Endothelial cell of umbilical vein (primary cell): ENCODE results near the gene MARCOL. TPM values are rescaled to one million over a fixed set of nuclear protein-coding genes. Genes with fewer than 3 reads are reported as not detected.

Experiments
- BruUV-seq: library from RNA; stranded (reverse); fragments of 400-500 nt; replicated peaks from 2 replicates; lab custom pipeline; 2021; lab: Mats Ljungman, UMichigan
- CTCF ChIA-PET: fragments of 300-600, 350-600 bp; sonication (Branson Sonifier 250); formaldehyde crosslinking; loops from one replicate; lab custom pipeline; 2021; ENCODE audit warnings: antibody characterized with exemption, inconsistent platforms; lab: Charles Lee
- POLR2A ChIA-PET: fragments of 300-600, 350-600 bp; sonication (Branson Sonifier 250); formaldehyde crosslinking; loops from one replicate; lab custom pipeline; 2021; ENCODE audit warnings: antibody characterized with exemption, inconsistent platforms; lab: Charles Lee
- DNase-seq: peaks from one replicate; pipeline ENCODE4 v3.0.0-alpha.2; 2011; ENCODE audit warnings: low read depth, low spot score
- FAIRE-seq: peaks from 2 replicates; lab custom pipeline; 2011; peaks lifted over from hg19 to GRCh38; lab: Jason Lieb, UNC
- H2AFZ ChIP-seq: 2 replicates; pipeline ENCODE4 v1.6.0; 2012; ENCODE audit warnings: low read depth, low read length, control low read depth, inconsistent platforms
- H3K27ac ChIP-seq: 2 replicates; pipeline ENCODE4 v1.5.1; 2011; ENCODE audit warnings: low read depth, mild to moderate bottlenecking, control low read depth, low read length, moderate library complexity; ENCODE audit not compliant: insufficient read depth
- H3K27me3 ChIP-seq, 2 experiments: 2 replicates each; pipeline versions ENCODE4 v1.6.0 to v1.6.1; 2011; ENCODE audit warnings: low read length in 2 of 2, mixed read lengths in 1 of 2; ENCODE audit not compliant: control insufficient read depth in 2 of 2, insufficient read depth in 2 of 2
- H3K36me3 ChIP-seq, 2 experiments: 2 replicates in 1 of 2; 3 replicates in 1 of 2; pipeline ENCODE4 v1.5.1; 2011; ENCODE audit warnings: low read length in 2 of 2, mild to moderate bottlenecking in 1 of 2, moderate library complexity in 1 of 2; ENCODE audit not compliant: control insufficient read depth in 2 of 2, insufficient read depth in 2 of 2; ENCODE audit errors: extremely low read depth in 1 of 2
- H3K4me1 ChIP-seq: 3 replicates; pipeline ENCODE4 v1.5.1; 2011; ENCODE audit warnings: mild to moderate bottlenecking, low read length; ENCODE audit not compliant: control insufficient read depth, insufficient read depth; ENCODE audit errors: extremely low read depth
- H3K4me2 ChIP-seq: 2 replicates; pipeline ENCODE4 v1.6.1; 2011; ENCODE audit warnings: low read length, control low read depth, mixed read lengths; ENCODE audit not compliant: insufficient read depth
- H3K4me3 ChIP-seq, 3 experiments: fragments of 200-600 bp in 1 of 3; sonication (generic), shearing (Covaris generic) in 1 of 3; replicated peaks in 1 of 3; 2 replicates each; pipeline ENCODE4 v1.5.1; 2011 to 2016; ENCODE audit warnings: control low read depth in 3 of 3, low read length in 3 of 3, mild to moderate bottlenecking in 2 of 3, inconsistent platforms in 1 of 3, low read depth in 1 of 3, moderate library complexity in 1 of 3; ENCODE audit not compliant: insufficient read depth in 1 of 3
- H3K79me2 ChIP-seq: 2 replicates; pipeline ENCODE4 v1.6.0; 2012; ENCODE audit warnings: low read length, inconsistent platforms; ENCODE audit not compliant: control insufficient read depth, insufficient read depth
- H3K9ac ChIP-seq: replicated peaks from 2 replicates; pipeline ENCODE3; 2011; ENCODE audit warnings: low read length, control low read depth; ENCODE audit not compliant: insufficient read depth; ENCODE audit errors: extremely low read depth
- H3K9me1 ChIP-seq: replicated peaks from 3 replicates; pipeline ENCODE4 v1.6.0; 2011; ENCODE audit warnings: mild to moderate bottlenecking, low read length; ENCODE audit not compliant: control insufficient read depth, insufficient read depth; ENCODE audit errors: extremely low read depth
- H3K9me3 ChIP-seq: replicated peaks from 2 replicates; pipeline ENCODE4 v1.5.1; 2012; ENCODE audit warnings: low read length, inconsistent platforms; ENCODE audit not compliant: control insufficient read depth, insufficient read depth
- H4K20me1 ChIP-seq: replicated peaks from 2 replicates; pipeline ENCODE3; 2011; ENCODE audit warnings: mild to moderate bottlenecking, low read length; ENCODE audit not compliant: control insufficient read depth, insufficient read depth; ENCODE audit errors: extremely low read depth
- CTCF ChIP-seq, 2 donors: IDR thresholded peaks; 1 replicate in 1 of 2; 2 replicates in 1 of 2; pipeline ENCODE4 v1.5.1; 2011; ENCODE audit warnings: low read length in 2 of 2, mild to moderate bottlenecking in 2 of 2, moderate library complexity in 2 of 2, control low read depth in 1 of 2, inconsistent platforms in 1 of 2, low read depth in 1 of 2; ENCODE audit not compliant: insufficient read depth in 1 of 2; ENCODE audit errors: extremely low read depth in 1 of 2
- FOS ChIP-seq: IDR thresholded peaks from 2 replicates; pipeline ENCODE4 v1.6.1; 2011; ENCODE audit warnings: mild to moderate bottlenecking, low read length, moderate library complexity, borderline replicate concordance; ENCODE audit not compliant: insufficient read depth
- GATA2 ChIP-seq: IDR thresholded peaks from 2 replicates; pipeline ENCODE4 v1.7.0; 2011; ENCODE audit warnings: low read depth, mild to moderate bottlenecking, moderate library complexity, mixed read lengths, low read length; ENCODE audit not compliant: insufficient read length, insufficient read depth
- JUN ChIP-seq: IDR thresholded peaks from 2 replicates; pipeline ENCODE4 v1.6.1; 2011; ENCODE audit warnings: borderline replicate concordance, low read depth; ENCODE audit not compliant: insufficient read length, insufficient read depth
- MYC ChIP-seq: IDR thresholded peaks from one replicate; pipeline ENCODE4 v1.6.1; 2011; ENCODE audit warnings: mild to moderate bottlenecking, low read depth, low read length
- POLR2AphosphoS5 ChIP-seq: IDR thresholded peaks from 2 replicates; pipeline ENCODE4 v1.6.1; 2012; ENCODE audit warnings: low read depth, mild to moderate bottlenecking, control low read depth, low read length, moderate library complexity; ENCODE audit not compliant: insufficient read depth
- dilution Hi-C: fragments of 300-500 bp; cut with MboI; formaldehyde crosslinking; loops from one replicate; pipeline ENCODE4 v1.15.0; 2019; ENCODE audit warnings: low sequenced_read_pairs; ENCODE audit not compliant: extremely low pct_ligation_motif_present
- intact Hi-C: fragments of 100-400 bp; cut with micrococcal nuclease; formaldehyde crosslinking; loops from one replicate; pipeline ENCODE4 v1.10.0; 2022
- polyA plus RNA-seq, 4 experiments: library from polyadenylated mRNA; depleted of rRNA in 3 of 4; stranded (reverse) in 3 of 4; unstranded in 1 of 4; fragments of >200 nt; gene quantifications; 2 replicates each; pipeline versions ENCODE4 v1.2.1 to v1.2.3, GENCODE V29; 2011 to 2012; ENCODE audit warnings: missing spikeins in 1 of 4
- total RNA-seq: library from RNA; stranded (reverse); gene quantifications from 2 replicates; pipeline ENCODE4 v1.2.3, GENCODE V29; 2021

Gene MARCOL
- total and polyA plus RNA-seq, 2 donors (not counting 3 experiments of a cell fraction or from before 2014, with no cell fraction given), result not detected

GRCh38 chr5:148267962-148268361, 29.6 kb downstream of the MARCOL start:
- no peak overlapping the region for H2AFZ ChIP-seq
- DNase-seq (no peak), FAIRE-seq (no peak)
- H3K4me1 ChIP-seq, result no peaks in the 10 kb centered on the region
- H3K9me1 ChIP-seq, result no peaks in the 10 kb centered on the region
- H3K4me3 ChIP-seq, result no peak overlapping the region
- H3K79me2 ChIP-seq, result no peaks in the 10 kb centered on the region
- intact Hi-C loops (no loop called here), dilution Hi-C loops (no loop called here)
- no peaks in the 10 kb centered on the region for H3K27me3 ChIP-seq
- no peaks in the 10 kb centered on the region for H3K9me3 ChIP-seq
- no peak overlapping the region for H3K9ac ChIP-seq
- no peaks in the 10 kb centered on the region for H3K36me3 ChIP-seq
- no peak overlapping the region for H3K4me2 ChIP-seq
- BruUV-seq, result no TSS peak
- H3K27ac ChIP-seq, result no peak overlapping the region
- TF ChIP-seq JUN (no peak), FOS (no peak), CTCF (IDR thresholded peaks at IDR 0.05; ENCODE audit: extremely low read depth in 1 of 2, insufficient read depth in 1 of 2, low read depth in 1 of 2, low read length in 2 of 2) (no peak), GATA2 (no peak), POLR2AphosphoS5 (no peak), MYC (no peak)
- ChIA-PET POLR2A (interaction anchor here (0.5 kb wide), 1 partner anchor 485 kb away, joined by 3 read pairs; the partner anchor contains the start of gene JAKMIP2), CTCF (interaction anchor here (0.8 to 1.8 kb wide), 8 partner anchors 9 to 463 kb away, joined by 3 to 8 read pairs (median 4); no protein-coding TSS in a partner anchor)
- H4K20me1 ChIP-seq, result no peaks in the 10 kb centered on the region
